HG03432 (cell line): ENCODE data around the gene DNAH6.

Source experiments
- ATAC-seq: cut with Tn5 transposase; IDR thresholded peaks from one replicate; pipeline ENCODE4 v1.9.1; 2021; ENCODE audit warnings: mild to moderate bottlenecking, moderate library complexity; ENCODE audit not compliant: unreplicated experiment

DNAH6 gene

GRCh38 chr2:84687498-84688149, 171.3 kb downstream of the DNAH6 start:
- ATAC-seq = no peak

- ATAC-seq = no peak
Observed at GRCh38 chr2:84690225-84690624, 173.9 kb downstream of the DNAH6 start.

- ATAC-seq = no peak
Observed at GRCh38 chr2:84694088-84694622, 177.9 kb downstream of the DNAH6 start.

- ATAC-seq = no peak
Observed at GRCh38 chr2:84697895-84698294, 181.6 kb downstream of the DNAH6 start.

GRCh38 chr2:84700006-84700405, 183.7 kb downstream of the DNAH6 start:
- ATAC-seq = no peak

GRCh38 chr2:84701880-84702279, 185.6 kb downstream of the DNAH6 start:
- ATAC-seq = no peak

GRCh38 chr2:84702941-84703340, 186.6 kb downstream of the DNAH6 start:
- ATAC-seq = no peak

- no peak for ATAC-seq
Observed at GRCh38 chr2:84703831-84704230, 187.5 kb downstream of the DNAH6 start.

- no peak for ATAC-seq
Observed at GRCh38 chr2:84704505-84705244, 188.4 kb downstream of the DNAH6 start.

GRCh38 chr2:84705858-84706257, 189.6 kb downstream of the DNAH6 start:
- ATAC-seq = no peak

- no peak for ATAC-seq
Observed at GRCh38 chr2:84708442-84708841, 192.1 kb downstream of the DNAH6 start.

GRCh38 chr2:84711651-84712050, 195.4 kb downstream of the DNAH6 start:
- no peak for ATAC-seq

GRCh38 chr2:84713441-84713840, 197.1 kb downstream of the DNAH6 start:
- ATAC-seq = no peak

GRCh38 chr2:84716564-84716963, 200.3 kb downstream of the DNAH6 start:
- ATAC-seq = no peak

GRCh38 chr2:84717302-84717701, 201.0 kb downstream of the DNAH6 start:
- ATAC-seq = no peak

- no peak for ATAC-seq
Observed at GRCh38 chr2:84719434-84719833, 203.1 kb downstream of the DNAH6 start.

GRCh38 chr2:84723831-84724230, 207.5 kb downstream of the DNAH6 start:
- no peak for ATAC-seq

GRCh38 chr2:84725717-84726116, 209.4 kb downstream of the DNAH6 start:
- ATAC-seq = no peak

- no peak for ATAC-seq
Observed at GRCh38 chr2:84727315-84727714, 211.0 kb downstream of the DNAH6 start.

- no peak for ATAC-seq
Observed at GRCh38 chr2:84729224-84729623, 212.9 kb downstream of the DNAH6 start.

GRCh38 chr2:84731185-84731584, 214.9 kb downstream of the DNAH6 start:
- ATAC-seq = no peak
